GM21367 (cell line): ENCODE results near the gene IL12RB2.
"Not testable (repeated sequence)": the region's sequence is repeated elsewhere in the genome, so short reads cannot be mapped to it uniquely, and the experiment has no call there.

Experiments
- ATAC-seq: cut with Tn5 transposase; IDR thresholded peaks from one replicate; pipeline ENCODE4 v1.9.1; 2021; ENCODE audit not compliant: unreplicated experiment

Gene IL12RB2

DNA sequence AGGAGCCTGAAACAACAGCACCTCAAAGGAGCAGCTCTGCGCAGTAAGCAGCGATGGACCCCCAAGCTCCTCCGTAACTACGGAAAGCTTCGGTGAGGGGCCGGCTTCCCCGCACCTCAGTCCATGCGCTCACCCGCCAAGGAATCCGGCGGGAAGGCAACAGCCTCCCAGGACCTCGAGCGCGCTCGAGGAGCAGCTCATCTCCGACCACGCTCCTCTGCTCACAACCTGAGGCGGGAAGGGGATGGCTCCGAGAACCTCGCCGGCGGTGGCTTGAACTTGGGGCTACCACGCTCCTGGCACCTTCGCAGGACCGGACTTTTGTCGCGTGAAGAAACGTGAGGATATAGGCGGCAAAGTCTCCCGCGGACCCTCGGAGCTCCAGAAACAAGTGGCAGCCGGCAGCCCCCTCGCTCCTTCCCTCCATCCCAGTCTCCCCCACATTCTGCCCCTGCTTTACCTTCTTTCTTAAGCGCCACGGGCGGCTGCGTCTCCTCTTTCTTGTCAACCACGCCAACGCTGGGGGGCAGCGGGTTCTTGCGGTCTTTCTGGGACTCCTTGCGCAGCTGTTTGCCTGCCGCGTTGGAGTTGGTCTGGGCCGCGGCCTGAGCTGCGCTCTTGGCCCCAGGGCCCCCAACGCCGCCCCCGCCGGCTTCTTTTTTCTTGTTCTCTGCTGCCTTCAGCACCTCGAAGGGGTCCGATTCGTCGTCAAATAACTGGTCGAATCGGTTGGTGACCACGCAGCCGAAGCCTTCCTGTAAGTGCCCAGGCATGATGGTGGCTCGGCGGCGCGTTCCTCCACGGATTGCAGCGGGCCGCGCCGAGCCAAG, 122.1 kb downstream of the IL12RB2 start:
- ATAC-seq, result peak; percentile 0

- ATAC-seq, result peak; percentile 84
Measured at GRCh38 chr1:67430358-67431155, 122.9 kb downstream of the IL12RB2 start, which contains the start of gene SERBP1. TSS of gene SERBP1 (minus strand) at chr1:67430402. CDS start at chr1:67430300, 102 bp downstream.

DNA sequence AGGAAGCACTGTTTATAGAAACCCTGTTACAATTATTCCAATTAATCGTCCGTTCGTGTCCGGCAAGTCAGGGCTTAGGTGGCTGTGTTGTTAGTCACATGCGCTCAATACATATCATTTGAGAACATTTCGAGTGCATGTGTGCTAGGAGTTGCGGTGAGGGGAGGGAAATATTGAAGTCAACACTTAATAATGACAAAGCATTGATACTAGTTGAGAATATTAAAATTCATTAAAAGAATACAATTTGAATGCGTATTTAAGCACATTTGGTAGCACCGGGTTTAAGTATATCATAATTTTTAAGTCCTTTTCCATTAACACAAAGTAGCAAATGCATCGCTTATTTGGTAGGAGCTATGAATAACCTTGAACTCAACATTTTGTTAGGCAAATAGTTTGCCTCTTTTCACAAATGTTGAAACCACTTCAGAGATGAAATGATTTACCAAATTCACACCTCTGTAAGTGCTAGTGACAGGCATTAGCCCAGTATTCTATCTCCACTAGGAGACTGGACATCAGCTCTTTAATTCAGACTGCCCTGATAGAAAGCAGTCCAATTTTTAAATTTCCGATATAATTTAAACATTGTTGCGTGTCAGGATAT, 123.6 kb downstream of the IL12RB2 start:
- ATAC-seq, result no peak

DNA sequence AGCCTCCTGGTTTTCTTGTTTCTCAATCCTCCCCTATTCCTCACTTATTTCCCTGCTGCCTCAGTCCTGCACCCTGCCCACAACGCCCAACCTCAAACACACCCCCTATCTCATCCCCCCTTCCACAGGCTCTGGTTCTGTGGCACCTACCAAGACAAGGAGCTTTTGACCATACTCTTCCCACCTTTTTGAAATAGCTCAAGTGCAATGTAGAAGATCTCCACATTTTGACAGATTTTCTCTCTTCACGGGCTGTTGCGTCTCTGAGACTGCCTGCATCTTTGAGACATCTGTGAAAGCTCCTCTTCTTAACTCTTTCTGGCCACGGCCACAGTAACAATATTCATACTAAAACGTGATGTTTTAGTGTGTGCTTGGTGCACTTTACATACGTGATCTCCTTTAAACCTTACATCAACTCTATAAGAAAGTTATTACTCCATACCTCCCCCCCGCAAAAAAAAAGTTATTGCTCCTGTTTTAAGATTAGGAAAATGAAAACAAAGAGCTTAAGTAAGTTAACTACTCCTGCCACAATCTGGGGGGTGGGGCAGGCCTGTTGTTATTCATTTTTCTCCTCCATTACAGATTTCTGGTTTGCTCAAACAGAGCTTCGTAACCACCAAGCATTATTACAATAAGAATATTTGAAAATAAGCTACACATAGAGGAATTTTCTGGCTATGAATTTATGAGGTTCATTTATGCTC, 124.4 kb downstream of the IL12RB2 start:
- ATAC-seq, result no peak

- no peak for ATAC-seq
Measured at GRCh38 chr1:67432745-67433144, 125.1 kb downstream of the IL12RB2 start.

DNA sequence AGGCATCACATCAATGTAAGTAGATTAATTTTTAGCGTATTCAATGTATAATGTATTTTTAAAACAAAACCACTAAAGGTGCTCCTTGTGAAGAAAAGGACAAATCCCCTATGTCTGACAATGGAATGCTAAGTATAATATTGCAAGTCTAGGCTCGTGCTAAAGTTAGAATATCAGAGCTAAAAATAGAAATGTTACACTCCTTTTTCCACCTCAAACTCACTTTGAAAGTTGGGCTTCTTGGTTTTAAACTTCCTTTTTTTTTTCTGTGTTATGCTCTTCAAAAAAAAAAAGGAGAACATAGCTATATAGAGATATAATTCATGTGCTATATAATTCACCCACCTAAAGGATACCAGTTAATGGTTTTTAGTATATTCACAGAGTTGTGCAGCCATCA, 126.2 kb downstream of the IL12RB2 start:
- no peak for ATAC-seq

DNA sequence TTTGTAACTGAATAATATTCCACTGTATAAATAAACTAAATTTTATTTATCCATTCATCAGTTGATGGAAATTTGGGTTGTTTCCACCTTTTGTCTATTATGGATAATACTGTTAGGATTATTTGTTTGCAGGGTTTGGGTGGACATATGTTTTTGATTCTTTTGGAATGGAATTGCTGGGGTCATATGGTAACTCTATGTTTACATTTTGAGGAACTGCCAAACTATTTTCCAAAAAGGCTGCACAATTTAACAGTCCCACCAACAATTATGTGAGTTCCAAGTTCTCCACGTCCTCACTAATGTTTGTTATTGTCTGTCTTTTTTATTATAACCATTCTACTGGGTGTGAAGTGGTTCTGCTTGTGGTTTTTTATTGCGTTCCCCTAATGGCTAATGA, 126.8 kb downstream of the IL12RB2 start:
- ATAC-seq, result no peak

DNA sequence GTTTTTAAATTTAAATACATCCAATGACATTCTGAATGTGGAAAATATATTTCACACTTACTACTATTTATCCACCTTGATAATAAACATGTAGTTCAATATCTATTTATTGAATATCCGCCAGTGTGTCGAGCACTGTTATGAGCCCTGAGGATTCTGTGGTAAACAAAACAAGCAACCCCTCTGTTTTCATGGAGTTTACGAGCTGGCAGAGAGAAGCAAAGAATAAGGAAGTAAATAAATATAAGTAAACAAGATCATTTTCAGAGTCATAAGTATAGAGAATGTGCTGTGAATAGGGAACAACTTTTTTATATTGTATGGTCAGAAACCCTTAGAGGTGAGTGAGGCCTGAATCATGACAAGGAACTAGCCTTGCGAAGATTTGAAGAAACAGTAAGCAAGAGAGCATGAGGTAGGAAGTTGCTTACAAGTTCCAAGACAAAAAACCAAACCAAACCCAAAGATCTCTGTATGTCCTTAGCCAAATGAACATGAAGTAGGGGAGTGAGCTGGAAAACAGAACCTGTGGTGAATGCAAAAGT, 128.9 kb downstream of the IL12RB2 start:
- no peak for ATAC-seq

- ATAC-seq, result no peak
Measured at GRCh38 chr1:67437961-67438360, 130.3 kb downstream of the IL12RB2 start.

DNA sequence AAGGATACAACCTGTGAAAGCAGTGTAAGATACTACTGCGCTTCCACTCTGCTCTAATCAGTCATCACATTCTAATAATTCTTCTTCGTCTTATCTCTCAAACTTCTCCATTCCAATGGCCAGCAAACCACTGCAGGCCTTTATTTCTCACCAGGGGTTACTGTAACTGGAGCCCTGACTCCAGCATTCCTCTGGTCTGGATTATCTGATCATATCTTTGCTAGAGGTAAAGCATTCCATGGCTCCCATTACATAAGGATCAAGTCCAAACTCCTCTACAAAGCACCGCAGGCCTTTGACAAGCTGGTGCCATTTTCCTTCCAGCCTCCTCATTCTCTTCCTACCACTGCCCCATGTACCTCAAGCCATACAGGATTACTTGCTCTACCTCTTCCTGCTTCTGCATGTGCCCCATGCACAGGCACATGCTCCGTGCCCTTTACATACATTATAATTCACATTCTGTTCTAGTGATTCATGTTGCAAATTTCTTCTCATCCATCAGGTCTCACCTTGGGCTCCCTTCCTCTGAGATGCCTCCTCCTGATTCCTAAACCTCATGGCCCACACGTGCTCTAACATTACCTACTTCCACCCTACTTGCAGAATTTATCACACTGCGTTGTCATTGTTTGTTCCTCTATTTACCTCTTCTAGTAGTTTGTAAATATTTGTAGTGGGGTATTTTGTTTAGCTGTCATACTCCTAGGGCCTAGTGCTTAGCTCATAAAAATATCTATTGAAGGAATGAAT, 131.8 kb downstream of the IL12RB2 start:
- no peak for ATAC-seq

DNA sequence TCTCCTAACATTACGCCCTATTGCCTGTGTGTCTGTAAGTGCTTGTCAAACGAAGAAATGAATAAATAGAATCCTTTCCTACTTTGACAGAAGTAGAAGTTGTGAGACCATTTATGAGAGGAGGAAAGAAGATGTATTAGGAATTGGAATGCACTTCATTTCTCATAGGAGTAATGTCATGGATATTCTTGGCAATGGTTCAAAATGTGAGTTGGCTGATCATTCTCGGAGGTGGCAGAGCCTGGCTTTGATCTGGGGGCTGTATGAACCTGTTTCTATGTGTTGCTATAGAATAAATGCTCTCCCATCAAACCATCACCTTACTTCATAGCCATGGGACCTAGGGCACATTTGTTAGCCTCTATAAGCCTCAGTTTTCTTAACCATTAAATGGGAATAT, 132.7 kb downstream of the IL12RB2 start:
- ATAC-seq, result no peak

- ATAC-seq, result no peak
Measured at GRCh38 chr1:67441183-67441582, 133.5 kb downstream of the IL12RB2 start.

GRCh38 chr1:67441739-67442281, 134.1 kb downstream of the IL12RB2 start:
- ATAC-seq, result no peak

DNA sequence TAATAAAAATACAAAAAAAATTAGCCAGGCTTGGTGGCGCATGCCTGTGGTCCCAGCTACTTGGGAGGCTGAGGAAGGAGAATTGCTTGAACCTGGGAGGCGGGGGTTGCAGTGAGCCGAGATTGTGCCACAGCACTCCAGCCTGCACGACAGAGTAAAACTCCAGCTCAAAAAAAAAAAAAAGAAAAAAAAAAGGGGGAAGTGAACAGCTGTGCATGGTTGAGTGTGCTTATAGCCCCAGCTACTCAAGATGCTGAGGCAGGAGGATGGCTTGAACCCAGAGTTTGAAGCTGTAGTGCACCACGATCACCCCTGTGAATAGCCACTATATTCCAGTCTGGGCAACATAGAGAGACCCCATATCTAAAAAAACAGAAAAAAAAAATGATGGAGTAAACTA, 138.3 kb downstream of the IL12RB2 start:
- not testable (repeated sequence) for ATAC-seq
